ENCODE results near the gene CA7. TPM values are rescaled to one million over a fixed set of nuclear protein-coding genes. Genes with fewer than 3 reads are reported as not detected.

Gene CA7
- total RNA-seq, 1 experiment from 2014 or later: not detected

DNA sequence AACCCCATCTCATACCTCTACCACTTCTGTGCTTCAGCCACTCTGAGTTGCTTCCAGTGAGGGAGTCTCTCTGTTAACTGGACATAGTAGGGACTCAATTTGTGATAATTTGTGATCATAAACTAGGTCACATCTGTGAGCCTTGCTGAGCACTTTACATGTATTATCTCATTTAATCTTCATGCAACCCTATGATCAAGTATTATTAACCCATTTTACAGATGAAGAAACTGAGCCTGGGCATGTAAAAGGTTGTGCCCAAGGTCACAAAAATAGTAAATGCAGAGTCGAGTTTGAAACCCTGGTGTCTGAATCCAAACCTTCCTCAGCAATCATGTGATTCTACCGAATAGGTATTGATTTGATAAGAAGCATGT is 54.7 kb downstream of the CA7 start:
- DNase-seq (ENCODE audit: low read depth, low spot score): no peak
- no peak for ATAC-seq
- H3K4me3 ChIP-seq (ENCODE audit: low read depth in 2 of 2, low read length in 2 of 2): no peak overlapping the region
- TF ChIP-seq, protein P1, sequence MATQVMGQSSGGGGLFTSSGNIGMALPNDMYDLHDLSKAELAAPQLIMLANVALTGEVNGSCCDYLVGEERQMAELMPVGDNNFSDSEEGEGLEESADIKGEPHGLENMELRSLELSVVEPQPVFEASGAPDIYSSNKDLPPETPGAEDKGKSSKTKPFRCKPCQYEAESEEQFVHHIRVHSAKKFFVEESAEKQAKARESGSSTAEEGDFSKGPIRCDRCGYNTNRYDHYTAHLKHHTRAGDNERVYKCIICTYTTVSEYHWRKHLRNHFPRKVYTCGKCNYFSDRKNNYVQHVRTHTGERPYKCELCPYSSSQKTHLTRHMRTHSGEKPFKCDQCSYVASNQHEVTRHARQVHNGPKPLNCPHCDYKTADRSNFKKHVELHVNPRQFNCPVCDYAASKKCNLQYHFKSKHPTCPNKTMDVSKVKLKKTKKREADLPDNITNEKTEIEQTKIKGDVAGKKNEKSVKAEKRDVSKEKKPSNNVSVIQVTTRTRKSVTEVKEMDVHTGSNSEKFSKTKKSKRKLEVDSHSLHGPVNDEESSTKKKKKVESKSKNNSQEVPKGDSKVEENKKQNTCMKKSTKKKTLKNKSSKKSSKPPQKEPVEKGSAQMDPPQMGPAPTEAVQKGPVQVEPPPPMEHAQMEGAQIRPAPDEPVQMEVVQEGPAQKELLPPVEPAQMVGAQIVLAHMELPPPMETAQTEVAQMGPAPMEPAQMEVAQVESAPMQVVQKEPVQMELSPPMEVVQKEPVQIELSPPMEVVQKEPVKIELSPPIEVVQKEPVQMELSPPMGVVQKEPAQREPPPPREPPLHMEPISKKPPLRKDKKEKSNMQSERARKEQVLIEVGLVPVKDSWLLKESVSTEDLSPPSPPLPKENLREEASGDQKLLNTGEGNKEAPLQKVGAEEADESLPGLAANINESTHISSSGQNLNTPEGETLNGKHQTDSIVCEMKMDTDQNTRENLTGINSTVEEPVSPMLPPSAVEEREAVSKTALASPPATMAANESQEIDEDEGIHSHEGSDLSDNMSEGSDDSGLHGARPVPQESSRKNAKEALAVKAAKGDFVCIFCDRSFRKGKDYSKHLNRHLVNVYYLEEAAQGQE (IDR thresholded peaks at IDR 0.05; ENCODE audit: insufficient read depth in 1 of 2, low read depth in 2 of 2, low read length in 1 of 2): no peak
- TF ChIP-seq SIN3A (IDR thresholded peaks at IDR 0.05; ENCODE audit: borderline replicate concordance, insufficient read depth, low read depth, low read length) (no peak), POLR2AphosphoS5 (IDR thresholded peaks at IDR 0.05; ENCODE audit: low read depth, low read length) (no peak), TCF7L2 (IDR thresholded peaks at IDR 0.05; ENCODE audit: low read depth, low read length) (no peak)
- TF ChIP-seq, protein P2, sequence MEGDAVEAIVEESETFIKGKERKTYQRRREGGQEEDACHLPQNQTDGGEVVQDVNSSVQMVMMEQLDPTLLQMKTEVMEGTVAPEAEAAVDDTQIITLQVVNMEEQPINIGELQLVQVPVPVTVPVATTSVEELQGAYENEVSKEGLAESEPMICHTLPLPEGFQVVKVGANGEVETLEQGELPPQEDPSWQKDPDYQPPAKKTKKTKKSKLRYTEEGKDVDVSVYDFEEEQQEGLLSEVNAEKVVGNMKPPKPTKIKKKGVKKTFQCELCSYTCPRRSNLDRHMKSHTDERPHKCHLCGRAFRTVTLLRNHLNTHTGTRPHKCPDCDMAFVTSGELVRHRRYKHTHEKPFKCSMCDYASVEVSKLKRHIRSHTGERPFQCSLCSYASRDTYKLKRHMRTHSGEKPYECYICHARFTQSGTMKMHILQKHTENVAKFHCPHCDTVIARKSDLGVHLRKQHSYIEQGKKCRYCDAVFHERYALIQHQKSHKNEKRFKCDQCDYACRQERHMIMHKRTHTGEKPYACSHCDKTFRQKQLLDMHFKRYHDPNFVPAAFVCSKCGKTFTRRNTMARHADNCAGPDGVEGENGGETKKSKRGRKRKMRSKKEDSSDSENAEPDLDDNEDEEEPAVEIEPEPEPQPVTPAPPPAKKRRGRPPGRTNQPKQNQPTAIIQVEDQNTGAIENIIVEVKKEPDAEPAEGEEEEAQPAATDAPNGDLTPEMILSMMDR (IDR thresholded peaks at IDR 0.05): no peak
- peaks cover 9% of the 10 kb centered on the region for H3K4me1 ChIP-seq (ENCODE audit: control insufficient read depth, insufficient read depth, low read length)
- H3K27ac ChIP-seq (ENCODE audit: low read length): no peak overlapping the region
- intact Hi-C loops (cut with micrococcal nuclease; ENCODE audit: unreplicated experiment) (loop anchor here (5.0 kb wide), 1 partner anchor 48 kb away; no protein-coding TSS in a partner anchor), in situ Hi-C loops (cut with HindIII; ENCODE audit: low pct_unique_long_range_greater_than_20kb, low sequenced_read_pairs) (no loop called here)
- no TSS peak for BruUV-seq (replicated peaks)
- no peaks in the 10 kb centered on the region for H3K36me3 ChIP-seq (ENCODE audit: control insufficient read depth, insufficient read depth, low read length)
- no peaks in the 10 kb centered on the region for H3K27me3 ChIP-seq (ENCODE audit: control insufficient read depth, insufficient read depth, low read length)
- CTCF ChIA-PET: no interaction called here
- no peaks in the 10 kb centered on the region for H3K9me3 ChIP-seq (ENCODE audit: control insufficient read depth, insufficient read depth, low read depth, low read length)
- POLR2A ChIA-PET: no interaction called here

DNA sequence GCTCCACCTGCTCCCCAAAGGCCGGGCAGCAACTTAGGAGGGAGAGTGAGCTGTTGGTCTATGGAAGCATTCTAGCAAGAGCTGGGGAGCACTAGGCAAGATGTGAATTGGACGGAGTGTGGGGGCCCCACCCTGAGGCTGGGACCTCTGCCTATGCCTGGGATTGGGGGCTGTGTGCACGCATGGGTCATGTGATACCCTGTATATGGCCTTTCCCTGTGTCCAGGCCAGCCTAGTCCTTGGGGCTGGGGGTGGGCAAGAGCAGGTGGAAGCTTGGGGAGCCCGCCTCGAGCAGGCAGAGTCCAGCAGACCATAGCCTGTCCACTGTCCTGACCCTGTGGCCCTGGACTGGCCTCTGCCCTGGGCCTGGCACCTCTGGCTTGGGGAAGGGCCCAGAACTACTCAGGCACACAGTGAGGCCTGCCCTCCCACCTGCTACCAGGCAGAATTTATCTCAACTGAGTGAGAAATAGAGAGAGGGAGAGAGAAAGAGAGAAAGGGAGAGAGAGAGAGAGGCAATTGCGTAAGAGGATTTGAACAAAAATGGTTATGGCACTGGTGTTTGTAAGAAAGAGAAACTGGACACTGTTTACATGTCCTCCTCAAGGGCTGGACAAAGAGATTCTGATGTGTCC is 55.2 kb downstream of the CA7 start:
- H3K27me3 ChIP-seq (ENCODE audit: control insufficient read depth, insufficient read depth, low read length): no peaks in the 10 kb centered on the region
- no peak overlapping the region for H3K4me3 ChIP-seq (ENCODE audit: low read depth in 2 of 2, low read length in 2 of 2)
- no peak overlapping the region for H3K27ac ChIP-seq (ENCODE audit: low read length)
- H3K9me3 ChIP-seq (ENCODE audit: control insufficient read depth, insufficient read depth, low read depth, low read length): no peaks in the 10 kb centered on the region
- in situ Hi-C loops (cut with HindIII; ENCODE audit: low pct_unique_long_range_greater_than_20kb, low sequenced_read_pairs) (no loop called here), intact Hi-C loops (cut with micrococcal nuclease; ENCODE audit: unreplicated experiment) (loop anchor here (5.0 kb wide), 1 partner anchor 48 kb away; no protein-coding TSS in a partner anchor)
- no peak for DNase-seq (ENCODE audit: low read depth, low spot score)
- ChIA-PET CTCF (no interaction called here), POLR2A (no interaction called here)
- TF ChIP-seq TCF7L2 (IDR thresholded peaks at IDR 0.05; ENCODE audit: low read depth, low read length) (no peak), SIN3A (IDR thresholded peaks at IDR 0.05; ENCODE audit: borderline replicate concordance, insufficient read depth, low read depth, low read length) (no peak), POLR2AphosphoS5 (IDR thresholded peaks at IDR 0.05; ENCODE audit: low read depth, low read length) (no peak)
- TF ChIP-seq, protein P2 (IDR thresholded peaks at IDR 0.05): no peak
- TF ChIP-seq, protein P1 (IDR thresholded peaks at IDR 0.05; ENCODE audit: insufficient read depth in 1 of 2, low read depth in 2 of 2, low read length in 1 of 2): no peak
- no peaks in the 10 kb centered on the region for H3K36me3 ChIP-seq (ENCODE audit: control insufficient read depth, insufficient read depth, low read length)
- no TSS peak for BruUV-seq (replicated peaks)
- H3K4me1 ChIP-seq (ENCODE audit: control insufficient read depth, insufficient read depth, low read length): peaks cover 9% of the 10 kb centered on the region
- ATAC-seq: no peak

Data from Panc1 (cell line).